Lower leg skin (tissue), 4 donors: ENCODE results near the gene MCM9. TPM values are rescaled to one million over a fixed set of nuclear protein-coding genes. Genes with fewer than 3 reads are reported as not detected.

Experiments used
- DNase-seq, 2 donors: peaks; one replicate each; pipeline ENCODE4 v3.0.0-alpha.2; 2019; ENCODE audit warnings: low spot score in 2 of 2
- H3K4me3 ChIP-seq: fragments of 200-600 bp; sonication (generic); 2 replicates; pipeline ENCODE4 v1.5.1; 2017; ENCODE audit warnings: mild to moderate bottlenecking, low read depth; ENCODE audit not compliant: poor library complexity, severe bottlenecking
- POLR2A ChIP-seq, 2 donors: fragments of 450-650 bp; IDR thresholded peaks; one replicate each; pipeline ENCODE4 v1.6.1; 2016 to 2017; ENCODE audit warnings: antibody characterized with exemption in 2 of 2, mild to moderate bottlenecking in 1 of 2, moderate library complexity in 1 of 2
- WGBS, 2 donors: methylation state at CpG; one replicate each; pipeline ENCODE4 v1.1.5; 2018; 5-methylcytosine and 5-hydroxymethylcytosine counted together
- intact Hi-C: fragments of 100-400 bp; cut with DNase I; formaldehyde crosslinking; loops from one replicate; pipeline ENCODE4 v1.15.0; 2023; ENCODE audit warnings: low total_unique reads
- total RNA-seq, 4 donors: library from RNA; depleted of rRNA; stranded (reverse); fragments of >200 nt; gene quantifications; one replicate each; pipeline ENCODE4 v1.1.0, GENCODE V29; 2016
- TF ChIP-seq, protein P1 (sequence below), 3 donors: fragments of 450-650 bp; IDR thresholded peaks; one replicate each; pipeline ENCODE4 v1.5.1; 2016; ENCODE audit warnings: antibody characterized with exemption in 3 of 3, mild to moderate bottlenecking in 3 of 3, moderate library complexity in 2 of 3

Gene MCM9
- total RNA-seq = 10 to 100 TPM; 21.3 to 29.6 (median 27.6) TPM

DNA sequence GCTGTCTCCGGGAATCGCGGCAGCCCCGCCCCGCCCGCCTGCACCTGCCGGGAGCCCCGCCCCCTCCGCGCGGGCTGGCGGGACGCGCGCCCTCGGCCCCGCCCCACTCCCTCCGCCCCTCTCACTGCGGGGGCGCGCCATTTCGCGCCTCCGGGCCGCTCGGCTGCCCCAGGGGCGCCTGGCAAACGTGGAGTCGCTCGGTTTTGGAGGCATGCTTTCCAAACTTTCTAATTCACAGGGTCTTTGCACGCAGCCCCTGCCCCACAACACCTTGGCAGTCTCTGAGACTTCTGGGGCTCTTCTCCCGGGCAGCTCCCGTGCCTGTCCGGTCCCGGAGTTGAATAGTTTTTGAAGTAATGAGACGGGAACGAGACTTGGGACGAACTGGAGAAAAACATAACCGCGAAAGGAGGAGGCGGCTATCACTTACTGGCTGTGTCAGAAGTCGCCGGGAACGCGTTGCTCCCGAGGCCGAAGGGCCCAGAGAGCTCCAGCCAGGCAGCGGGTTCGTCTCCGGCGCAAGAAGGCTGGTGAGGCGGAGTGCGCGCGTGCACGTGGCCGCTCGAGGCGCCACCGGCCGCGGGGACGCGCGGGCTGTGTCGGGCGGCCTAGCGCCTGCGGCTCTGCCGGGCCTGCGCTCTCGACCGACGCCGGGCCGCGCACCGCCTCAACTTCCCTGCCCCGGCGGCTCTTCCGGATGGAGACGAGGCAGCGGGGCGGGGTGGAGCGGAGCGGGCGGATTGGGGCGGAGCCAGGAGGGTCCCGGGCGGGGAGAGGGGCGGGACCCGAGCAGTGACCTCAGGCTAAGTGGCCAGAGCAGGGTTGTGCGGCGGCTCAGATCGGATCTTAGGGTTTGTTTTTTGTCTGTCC is at the start of gene MCM9:
MCM9 (minus strand) TSS at position 699 of the 870 bp plus-strand sequence. CDS start 3,436 bp downstream, outside the sequence.
- 0 to 1% methylated on average over 62 to 75 of the region's 95 CpGs for WGBS, 2 donors
- TF ChIP-seq, protein P1, sequence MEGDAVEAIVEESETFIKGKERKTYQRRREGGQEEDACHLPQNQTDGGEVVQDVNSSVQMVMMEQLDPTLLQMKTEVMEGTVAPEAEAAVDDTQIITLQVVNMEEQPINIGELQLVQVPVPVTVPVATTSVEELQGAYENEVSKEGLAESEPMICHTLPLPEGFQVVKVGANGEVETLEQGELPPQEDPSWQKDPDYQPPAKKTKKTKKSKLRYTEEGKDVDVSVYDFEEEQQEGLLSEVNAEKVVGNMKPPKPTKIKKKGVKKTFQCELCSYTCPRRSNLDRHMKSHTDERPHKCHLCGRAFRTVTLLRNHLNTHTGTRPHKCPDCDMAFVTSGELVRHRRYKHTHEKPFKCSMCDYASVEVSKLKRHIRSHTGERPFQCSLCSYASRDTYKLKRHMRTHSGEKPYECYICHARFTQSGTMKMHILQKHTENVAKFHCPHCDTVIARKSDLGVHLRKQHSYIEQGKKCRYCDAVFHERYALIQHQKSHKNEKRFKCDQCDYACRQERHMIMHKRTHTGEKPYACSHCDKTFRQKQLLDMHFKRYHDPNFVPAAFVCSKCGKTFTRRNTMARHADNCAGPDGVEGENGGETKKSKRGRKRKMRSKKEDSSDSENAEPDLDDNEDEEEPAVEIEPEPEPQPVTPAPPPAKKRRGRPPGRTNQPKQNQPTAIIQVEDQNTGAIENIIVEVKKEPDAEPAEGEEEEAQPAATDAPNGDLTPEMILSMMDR (IDR thresholded peaks at IDR 0.05) = no peak
- no peak for TF ChIP-seq POLR2A (IDR thresholded peaks at IDR 0.05)
- H3K4me3 ChIP-seq = peak within 1 kb of the TSS; percentile 93
- intact Hi-C loops = no loop called here
- peak; percentile 78 to 97 for DNase-seq

DNA sequence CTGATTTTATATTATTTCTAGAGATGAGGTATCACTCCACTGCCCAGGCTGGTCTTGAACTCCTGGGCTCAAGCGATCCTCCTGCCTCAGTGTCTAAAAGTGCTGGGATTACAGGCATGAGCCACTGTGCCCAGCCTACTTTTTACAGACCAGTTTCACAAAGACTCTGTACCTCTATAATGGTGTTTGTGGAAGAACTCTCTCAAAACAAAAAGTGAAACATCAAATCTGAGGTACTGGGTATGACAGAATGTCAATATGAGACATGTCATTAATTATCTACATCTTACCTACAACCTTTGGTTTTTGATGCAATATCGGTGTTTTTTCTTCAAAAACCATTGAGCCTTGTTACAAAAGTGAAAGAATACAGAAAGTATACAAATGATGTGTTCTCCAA is 49.4 kb upstream of the MCM9 start:
- DNase-seq = no peak
- 98 to 99% methylated on average over 2 of the region's 2 CpGs for WGBS, 2 donors
- H3K4me3 ChIP-seq = no peak overlapping the region
- intact Hi-C loops = no loop called here
- TF ChIP-seq, protein P1 (IDR thresholded peaks at IDR 0.05) = no peak
- TF ChIP-seq POLR2A (IDR thresholded peaks at IDR 0.05) = no peak

DNA sequence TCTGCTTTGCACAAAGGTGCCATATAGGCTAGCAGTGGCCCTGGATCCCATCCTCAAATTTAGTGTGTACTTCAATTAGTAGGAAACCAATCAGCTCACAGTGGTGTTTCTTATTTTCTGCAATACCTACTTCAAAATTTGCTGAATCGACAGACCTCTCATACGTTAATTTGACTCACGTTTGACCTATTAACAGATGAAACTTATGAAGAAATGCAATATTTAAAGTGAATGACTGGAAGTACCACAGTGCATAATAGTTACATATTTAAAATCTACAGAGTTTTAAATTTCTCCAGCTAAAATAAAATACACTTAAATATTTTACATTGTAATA is 47.6 kb upstream of the MCM9 start:
- 81 to 90% methylated on average over 3 of the region's 3 CpGs for WGBS, 2 donors
- TF ChIP-seq POLR2A (IDR thresholded peaks at IDR 0.05) = no peak
- TF ChIP-seq, protein P1 (IDR thresholded peaks at IDR 0.05) = no peak
- DNase-seq = no peak
- intact Hi-C loops = no loop called here
- H3K4me3 ChIP-seq = no peak overlapping the region

DNA sequence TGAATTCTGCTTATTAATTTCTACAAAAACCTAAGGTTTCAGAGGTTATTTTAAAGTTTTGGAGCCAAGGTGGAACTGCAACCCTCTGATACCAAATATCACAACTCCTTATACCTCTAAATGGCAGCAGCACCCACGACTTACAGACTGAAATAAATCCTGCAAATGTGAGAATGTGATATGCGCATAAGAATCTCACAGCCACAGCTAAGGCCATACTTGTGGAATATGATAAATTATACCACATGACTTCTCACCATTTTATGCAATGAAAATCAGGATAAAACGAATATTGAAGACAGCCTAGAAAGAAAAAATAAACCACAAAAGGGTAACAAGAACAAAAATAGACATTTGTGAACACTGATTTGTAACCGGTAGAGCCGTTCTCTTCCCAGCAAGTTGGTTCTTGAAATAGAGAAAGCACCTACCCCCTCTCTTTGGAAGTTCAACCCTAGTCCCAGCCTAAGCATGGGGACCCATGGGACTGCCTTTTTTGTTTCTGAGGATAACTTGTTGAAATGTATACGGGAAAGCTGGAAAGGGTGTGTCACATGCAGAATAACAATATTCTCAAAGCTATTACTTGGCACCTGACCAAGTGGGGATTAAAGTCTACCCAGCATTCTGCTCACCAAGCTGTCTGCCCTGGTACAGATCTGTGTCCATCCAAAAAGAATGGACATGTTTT is 47.1 kb upstream of the MCM9 start:
- 73 to 78% methylated on average over 6 of the region's 6 CpGs for whole genome bisulfite sequencing, 2 donors
- no peak overlapping the region for H3K4me3 ChIP-seq
- intact Hi-C loops = no loop called here
- TF ChIP-seq POLR2A (IDR thresholded peaks at IDR 0.05) = no peak
- TF ChIP-seq, protein P1 (IDR thresholded peaks at IDR 0.05) = no peak
- no peak for DNase-seq

DNA sequence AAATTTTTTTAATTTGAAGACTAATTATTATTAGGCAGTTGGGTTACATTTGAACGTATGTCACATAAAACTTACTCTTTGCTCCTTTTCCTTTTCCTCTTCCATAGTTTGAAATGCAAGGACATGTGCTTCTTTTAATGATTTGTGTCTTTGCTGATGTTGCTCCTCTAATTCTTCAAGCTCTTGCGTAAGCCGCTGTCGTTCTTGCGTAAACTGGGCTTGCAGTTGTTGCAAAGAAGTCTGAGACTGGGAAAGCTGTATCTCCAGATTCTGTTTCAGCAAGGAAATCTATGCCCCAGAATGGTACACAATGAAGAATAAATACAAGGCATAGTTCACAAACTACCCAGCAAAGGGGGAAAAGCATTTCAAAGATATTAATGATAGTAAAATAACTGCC is 45.1 kb upstream of the MCM9 start:
- intact Hi-C loops = no loop called here
- WGBS, 2 donors = 91 to 93% methylated on average over 5 of the region's 5 CpGs
- TF ChIP-seq, protein P1 (IDR thresholded peaks at IDR 0.05) = no peak
- no peak for TF ChIP-seq POLR2A (IDR thresholded peaks at IDR 0.05)
- H3K4me3 ChIP-seq = no peak overlapping the region
- DNase-seq = peak in 1 of 2 donors; percentile 36
